IPS DF 6.9 (cell line): Measurements from ENCODE around the gene PSMD11.
"Not testable (repeated sequence)": the region's sequence is repeated elsewhere in the genome, so short reads cannot be mapped to it uniquely, and the experiment has no call there.

Experiments used
- DNase-seq: peaks from one replicate; pipeline ENCODE4 v3.0.0-alpha.2; 2013; ENCODE audit warnings: low read depth, low spot score
- H3K27ac ChIP-seq: one replicate; pipeline ENCODE4 v1.5.1; 2013; ENCODE audit warnings: low read length, control low read depth
- H3K27me3 ChIP-seq: 2 replicates; pipeline ENCODE4 v1.6.1; 2013; ENCODE audit warnings: mild to moderate bottlenecking, low read length; ENCODE audit not compliant: control insufficient read depth, insufficient read depth
- H3K36me3 ChIP-seq: 2 replicates; pipeline ENCODE4 v1.6.1; 2013; ENCODE audit warnings: low read length; ENCODE audit not compliant: control insufficient read depth, insufficient read depth
- H3K4me1 ChIP-seq: 2 replicates; pipeline ENCODE4 v1.6.1; 2013; ENCODE audit warnings: low read length; ENCODE audit not compliant: control insufficient read depth, insufficient read depth
- H3K4me3 ChIP-seq: 2 replicates; pipeline ENCODE4 v1.5.1; 2013; ENCODE audit warnings: mild to moderate bottlenecking, low read length
- H3K9me3 ChIP-seq: 2 replicates; pipeline ENCODE4 v1.6.1; 2013; ENCODE audit warnings: low read length, inconsistent platforms; ENCODE audit not compliant: control insufficient read depth, insufficient read depth
- WGBS: extraction: QIAGEN DNeasy Blood & Tissue Kit; methylation state at CpG from one replicate; pipeline ENCODE4 v1.1.7; 2013; ENCODE audit warnings: mixed read lengths, missing lambda C conversion rate; ENCODE audit not compliant: insufficient read length, insufficient coverage; 5-methylcytosine and 5-hydroxymethylcytosine counted together

PSMD11 gene

DNA sequence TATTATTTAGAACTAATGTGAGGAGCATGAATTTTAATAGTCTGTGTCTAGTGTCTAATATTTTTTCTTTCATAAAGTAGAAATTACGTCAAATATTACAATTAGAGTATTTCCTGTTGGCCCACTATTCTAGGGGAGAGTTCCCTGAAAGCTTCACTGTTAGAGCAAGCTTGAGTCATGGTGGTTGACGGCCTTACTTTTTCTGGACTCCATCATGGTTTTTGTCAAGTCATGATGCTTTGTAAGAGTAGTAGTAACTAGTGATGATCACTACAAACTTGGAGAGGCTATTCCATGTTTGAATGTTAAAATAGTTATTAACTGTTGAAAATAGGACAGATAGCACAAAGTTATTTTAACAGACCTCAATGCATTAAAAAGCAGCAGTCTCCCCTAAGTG, 1.7 kb downstream of the PSMD11 start:
- Histone ChIP-seq H3K4me3 (no peak overlapping the region), H3K27ac (no peak overlapping the region), H3K9me3 (no peaks in the 10 kb centered on the region), H3K36me3 (no peaks in the 10 kb centered on the region; the same call in 1 of the 2 replicates), H3K27me3 (no peaks in the 10 kb centered on the region), H3K4me1 (no peaks in the 10 kb centered on the region)
- no CpG with 5 or more reads among the region's 2 CpGs for WGBS
- DNase-seq, result no peak

DNA sequence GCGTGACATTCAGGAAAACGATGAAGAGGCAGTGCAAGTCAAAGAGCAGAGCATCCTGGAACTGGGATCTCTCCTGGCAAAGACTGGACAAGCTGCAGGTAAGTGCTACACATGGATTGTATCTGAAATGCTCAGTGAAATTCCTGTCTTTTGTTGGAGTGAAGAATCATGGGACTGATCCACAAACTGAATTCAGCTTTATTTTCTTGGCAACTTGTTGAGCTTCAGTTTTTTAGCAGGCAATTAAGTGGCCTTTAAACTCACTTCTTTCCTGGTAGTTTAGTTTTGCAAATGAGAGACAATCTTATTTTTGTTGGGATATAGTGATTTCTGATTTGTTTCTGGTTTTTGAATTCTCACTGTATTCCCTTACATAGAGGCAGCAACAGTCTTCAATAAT, 2.6 kb downstream of the PSMD11 start:
- no peak for DNase-seq
- no peaks in the 10 kb centered on the region for H3K9me3 ChIP-seq
- no peak overlapping the region for H3K27ac ChIP-seq
- no peaks in the 10 kb centered on the region for H3K4me1 ChIP-seq
- H3K27me3 ChIP-seq, result no peaks in the 10 kb centered on the region
- no peak overlapping the region for H3K4me3 ChIP-seq
- no peaks in the 10 kb centered on the region; the same call in 1 of the 2 replicates for H3K36me3 ChIP-seq
- WGBS, result no CpG with 5 or more reads among the region's 2 CpGs

DNA sequence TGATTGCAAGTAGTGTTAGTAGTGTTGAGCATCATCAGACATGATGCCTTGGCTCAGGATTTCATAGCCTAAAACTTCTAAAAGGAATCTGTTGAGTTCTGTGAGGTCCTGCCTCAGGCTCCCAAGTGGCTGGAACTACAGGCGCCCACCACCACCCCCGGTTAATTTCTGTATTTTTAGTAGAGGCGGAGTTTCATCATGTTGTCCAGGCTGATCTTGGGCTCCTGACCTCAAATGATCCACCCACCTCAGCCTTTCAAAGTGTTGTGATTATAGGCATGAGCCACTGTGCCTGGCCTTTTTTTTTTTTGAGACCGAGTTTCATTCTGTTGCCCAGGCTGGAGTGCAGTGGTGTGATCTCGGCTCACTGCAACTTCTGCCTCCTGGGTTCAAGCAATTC, 5.7 kb downstream of the PSMD11 start:
- H3K36me3 ChIP-seq, result peaks cover 8% of the 10 kb centered on the region; the same call in 1 of the 2 replicates
- H3K9me3 ChIP-seq, result no peaks in the 10 kb centered on the region
- H3K27ac ChIP-seq, result no peak overlapping the region
- WGBS, result no CpG with 5 or more reads among the region's 5 CpGs
- H3K27me3 ChIP-seq, result no peaks in the 10 kb centered on the region
- no peak overlapping the region for H3K4me3 ChIP-seq
- no peaks in the 10 kb centered on the region for H3K4me1 ChIP-seq
- no peak for DNase-seq

DNA sequence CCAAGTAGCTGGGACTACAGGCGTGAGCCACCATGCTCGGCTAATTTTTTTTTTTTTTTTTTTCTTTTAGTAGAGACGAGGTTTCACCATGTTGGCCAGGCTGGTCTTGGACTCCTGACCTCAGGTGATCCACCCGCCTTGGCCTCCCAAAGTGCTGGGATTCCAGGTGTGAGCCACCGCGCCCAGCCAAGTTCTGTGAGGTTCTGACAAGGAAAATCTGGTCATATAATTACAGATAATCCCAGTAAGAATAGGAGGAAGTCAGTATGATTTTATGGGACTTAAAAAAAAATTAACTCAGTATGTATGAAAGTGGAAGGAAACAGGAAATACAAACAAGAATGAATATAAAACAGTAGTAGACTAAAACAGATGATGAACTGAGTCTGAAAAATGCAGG, 6.1 kb downstream of the PSMD11 start:
- H3K27ac ChIP-seq, H3K4me3 ChIP-seq, H3K9me3 ChIP-seq, H3K4me1 ChIP-seq, DNase-seq, H3K27me3 ChIP-seq: not testable (repeated sequence)
- WGBS, result no CpG with 5 or more reads among the region's 6 CpGs
- peaks cover 12% of the 10 kb centered on the region; the same call in 1 of the 2 replicates for H3K36me3 ChIP-seq

DNA sequence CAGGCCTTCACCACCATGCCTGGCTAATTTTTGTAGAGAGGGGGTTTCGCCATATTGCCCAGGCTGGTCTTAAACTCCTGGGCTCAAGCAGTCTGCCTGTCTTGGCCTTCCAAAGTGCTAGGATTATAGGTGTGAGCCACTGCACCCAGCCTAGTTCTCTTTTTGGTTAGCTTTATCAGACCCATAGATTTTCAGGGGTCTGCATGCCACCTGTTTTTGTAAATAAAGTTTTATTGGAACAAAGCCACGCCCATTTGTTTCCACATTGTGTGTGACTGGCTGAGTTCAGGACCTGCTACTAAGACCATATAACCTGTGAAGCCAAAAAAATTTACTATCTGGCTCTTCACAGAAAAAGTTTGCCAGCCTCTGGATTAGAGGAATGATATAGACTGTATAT, 7.6 kb downstream of the PSMD11 start:
- peaks cover 12% of the 10 kb centered on the region; the same call in 1 of the 2 replicates for H3K36me3 ChIP-seq
- no peaks in the 10 kb centered on the region for H3K27me3 ChIP-seq
- DNase-seq, result no peak
- no peak overlapping the region for H3K4me3 ChIP-seq
- H3K27ac ChIP-seq, result no peak overlapping the region
- no CpG with 5 or more reads among the region's 2 CpGs for WGBS
- H3K4me1 ChIP-seq, result no peaks in the 10 kb centered on the region
- no peaks in the 10 kb centered on the region for H3K9me3 ChIP-seq

DNA sequence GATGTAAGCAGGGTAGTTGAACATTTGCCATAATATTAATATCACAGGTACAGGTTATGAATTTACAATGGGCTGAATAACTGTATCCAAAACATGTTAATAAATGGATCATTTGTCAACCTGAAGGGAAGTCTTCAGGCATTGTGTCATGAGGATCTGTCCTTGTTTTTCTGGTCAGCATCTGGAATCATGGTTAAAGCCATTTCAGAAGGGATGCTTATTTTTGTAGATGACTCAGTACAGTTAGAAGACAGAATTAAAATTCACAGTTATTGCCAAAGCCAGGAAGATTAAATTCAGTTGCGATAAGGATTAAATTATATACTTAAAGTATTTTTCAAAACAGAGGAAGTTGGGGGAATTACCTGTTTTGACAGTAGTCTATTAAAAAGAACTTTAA, 8.0 kb downstream of the PSMD11 start:
- H3K36me3 ChIP-seq, result peaks cover 12% of the 10 kb centered on the region; the same call in 1 of the 2 replicates
- WGBS, result no CpG with 5 or more reads among the region's 1 CpG
- H3K4me3 ChIP-seq, result no peak overlapping the region
- no peaks in the 10 kb centered on the region for H3K4me1 ChIP-seq
- H3K27me3 ChIP-seq, result no peaks in the 10 kb centered on the region
- no peaks in the 10 kb centered on the region for H3K9me3 ChIP-seq
- DNase-seq, result no peak
- H3K27ac ChIP-seq, result no peak overlapping the region

DNA sequence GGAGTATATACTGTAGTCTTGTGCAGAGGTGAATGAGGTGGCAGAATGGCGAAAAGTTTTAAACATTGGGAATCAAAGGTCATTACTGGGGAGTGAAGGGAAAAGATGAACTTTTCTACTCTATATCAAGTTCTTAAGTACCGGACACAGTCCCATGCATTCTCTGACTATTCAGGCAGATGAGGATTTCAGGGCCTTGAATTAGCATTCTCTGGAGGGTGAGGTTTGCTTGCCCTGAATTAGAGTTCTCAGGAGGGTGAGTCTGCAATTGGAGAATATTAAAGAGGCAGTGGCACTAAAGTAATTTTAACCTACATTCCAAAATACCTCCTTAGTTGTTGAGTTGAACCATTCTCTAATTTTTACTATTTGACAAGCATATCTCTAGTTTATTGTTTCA, 9.1 kb downstream of the PSMD11 start:
- no CpG with 5 or more reads among the region's 2 CpGs for WGBS
- Histone ChIP-seq H3K9me3 (no peaks in the 10 kb centered on the region), H3K4me3 (no peak overlapping the region), H3K27me3 (no peaks in the 10 kb centered on the region), H3K36me3 (peaks cover 15% of the 10 kb centered on the region; the same call in 1 of the 2 replicates), H3K27ac (no peak overlapping the region), H3K4me1 (no peaks in the 10 kb centered on the region)
- DNase-seq, result no peak

DNA sequence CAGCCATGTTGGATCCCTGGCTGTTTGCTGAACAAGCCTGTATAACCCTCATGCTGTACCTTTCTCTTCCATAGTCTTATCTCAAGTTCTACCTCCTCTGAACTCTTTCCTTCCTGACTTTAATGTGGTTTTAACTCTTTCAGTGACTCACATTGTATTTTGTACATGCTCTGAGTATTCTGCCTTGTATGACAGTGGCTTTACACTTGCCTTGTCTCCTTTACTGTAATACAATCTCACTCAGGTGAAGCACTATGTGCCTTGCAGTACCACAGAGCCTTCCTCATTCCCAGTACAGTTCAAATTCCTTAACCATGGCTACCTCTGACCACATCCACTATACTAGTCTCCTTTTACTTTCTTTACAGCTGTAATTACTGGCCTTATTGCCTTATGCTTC, 14.1 kb downstream of the PSMD11 start:
- Histone ChIP-seq H3K4me3 (no peak overlapping the region), H3K36me3 (peaks cover 17% of the 10 kb centered on the region; the same call in 1 of the 2 replicates), H3K27ac (no peak overlapping the region), H3K27me3 (no peaks in the 10 kb centered on the region), H3K4me1 (no peaks in the 10 kb centered on the region), H3K9me3 (no peaks in the 10 kb centered on the region)
- DNase-seq, result no peak

DNA sequence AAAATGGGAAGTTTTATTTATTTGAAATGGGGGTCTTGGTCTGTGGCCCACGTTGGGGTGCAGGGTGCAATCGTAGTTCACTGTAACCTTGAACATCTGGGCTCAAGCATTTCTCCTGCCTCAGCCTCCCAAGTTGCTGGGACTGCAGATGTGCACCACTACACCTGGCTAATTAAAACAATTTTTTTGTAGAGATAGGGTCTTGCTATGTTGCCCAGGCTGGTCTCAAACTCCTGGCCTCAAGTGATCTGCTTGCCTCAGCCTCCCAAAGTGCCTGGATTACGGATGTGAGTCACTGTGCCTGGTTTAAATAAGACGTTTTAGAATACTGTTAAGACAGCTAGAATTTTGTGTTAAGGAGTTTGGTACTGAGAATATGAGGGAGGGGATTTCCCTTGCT, 15.7 kb downstream of the PSMD11 start:
- Histone ChIP-seq H3K4me3 (no peak overlapping the region), H3K27me3 (no peaks in the 10 kb centered on the region), H3K4me1 (no peaks in the 10 kb centered on the region), H3K36me3 (peaks cover 16% of the 10 kb centered on the region; the same call in 1 of the 2 replicates), H3K9me3 (no peaks in the 10 kb centered on the region), H3K27ac (no peak overlapping the region)
- WGBS, result no CpG with 5 or more reads among the region's 4 CpGs
- DNase-seq, result no peak

DNA sequence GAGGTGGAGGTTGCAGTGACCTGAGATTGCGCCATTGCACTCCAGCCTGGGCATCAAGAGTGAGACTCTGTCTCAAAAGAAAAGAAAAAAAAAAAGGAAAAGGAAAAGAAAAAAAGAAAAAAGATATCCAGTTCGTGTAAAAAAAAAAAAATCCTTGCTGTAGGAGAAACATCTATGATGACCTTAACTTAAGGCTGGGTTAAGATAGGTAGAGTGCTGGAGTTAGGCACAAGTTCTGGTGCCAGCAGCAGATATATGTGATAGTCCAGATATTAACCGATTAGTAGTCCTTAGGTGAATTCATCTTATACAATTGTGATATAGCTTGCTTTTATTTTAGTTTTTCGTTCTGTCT, 17.2 kb downstream of the PSMD11 start:
- H3K36me3 ChIP-seq, result peaks cover 12% of the 10 kb centered on the region; the same call in 1 of the 2 replicates
- no CpG with 5 or more reads among the region's 4 CpGs for WGBS

DNA sequence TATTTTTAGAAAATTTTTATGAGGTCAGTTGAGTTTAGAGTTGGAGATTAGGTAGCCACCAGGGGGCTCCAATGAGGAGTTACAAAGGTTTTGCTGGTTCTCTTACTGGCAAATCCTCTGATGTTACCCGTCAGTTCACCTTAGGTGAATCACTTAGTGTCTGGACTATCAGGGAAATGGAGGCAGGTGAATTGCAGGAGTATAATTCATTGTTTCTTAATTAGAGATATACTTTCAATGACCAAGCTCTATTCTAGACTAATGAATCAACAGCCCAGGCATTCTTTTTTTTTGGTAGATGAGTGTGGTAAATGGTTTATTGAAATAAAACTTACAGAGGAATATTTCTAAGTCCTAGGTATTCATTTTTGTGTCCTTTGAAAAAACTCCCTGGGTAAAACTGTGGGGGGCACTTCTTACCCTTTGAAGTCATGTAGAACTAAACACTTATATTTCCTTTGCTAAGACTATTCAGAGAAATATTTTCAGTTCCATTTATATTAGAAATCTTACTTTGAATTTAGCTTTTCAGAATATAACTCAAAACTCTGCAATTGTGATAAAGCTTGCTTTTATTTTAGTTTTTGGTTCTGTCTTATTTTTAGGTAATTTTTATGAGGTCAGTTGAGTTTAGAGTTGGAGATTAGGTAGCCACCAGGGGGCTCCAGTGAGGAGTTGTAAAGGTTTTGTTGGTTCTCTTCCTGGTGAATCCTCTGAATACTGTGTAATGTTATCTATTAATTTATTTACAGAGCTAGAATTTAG, 17.7 kb downstream of the PSMD11 start:
- no CpG with 5 or more reads among the region's 1 CpG for WGBS
- Histone ChIP-seq H3K27me3 (no peaks in the 10 kb centered on the region), H3K36me3 (peaks cover 12% of the 10 kb centered on the region; the same call in 1 of the 2 replicates), H3K27ac (no peak overlapping the region), H3K4me1 (no peaks in the 10 kb centered on the region), H3K9me3 (no peaks in the 10 kb centered on the region), H3K4me3 (no peak overlapping the region)
- no peak for DNase-seq

More for the DNA sequence above, 17.2 kb downstream of the PSMD11 start:
- H3K27me3 ChIP-seq, result no peaks in the 10 kb centered on the region
- H3K9me3 ChIP-seq, result no peaks in the 10 kb centered on the region
- no peak for DNase-seq
- H3K27ac ChIP-seq, result no peak overlapping the region
- no peaks in the 10 kb centered on the region for H3K4me1 ChIP-seq
- H3K4me3 ChIP-seq, result no peak overlapping the region
